HG02884 (cell line): Measurements from ENCODE around the gene PLB1.
"Not testable (repeated sequence)": the region's sequence is repeated elsewhere in the genome, so short reads cannot be mapped to it uniquely, and the experiment has no call there.

Experiments
- ATAC-seq: cut with Tn5 transposase; IDR thresholded peaks from one replicate; pipeline ENCODE4 v1.9.1; 2021; ENCODE audit warnings: mild to moderate bottlenecking, moderate library complexity; ENCODE audit not compliant: unreplicated experiment

The PLB1 gene

DNA sequence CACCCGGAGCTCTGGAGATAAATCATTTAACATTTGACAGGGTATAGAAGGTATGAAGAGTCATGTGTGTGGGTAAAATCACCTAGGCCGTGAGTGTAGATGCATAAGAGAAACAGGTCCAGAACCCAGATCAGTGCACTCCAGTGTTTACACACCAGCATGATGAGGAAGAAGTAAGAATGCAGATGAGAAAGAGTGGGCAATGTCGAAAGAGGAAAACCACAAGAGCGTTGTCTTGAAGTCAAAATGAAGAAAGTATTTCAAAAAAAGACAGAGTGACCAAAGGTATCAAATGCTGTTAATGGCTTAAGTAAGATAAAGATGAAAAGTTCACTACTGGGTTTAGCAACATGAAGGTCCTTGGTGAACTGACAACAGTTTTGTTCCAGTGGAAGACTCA is 32.0 kb upstream of the PLB1 start:
- ATAC-seq = no peak

DNA sequence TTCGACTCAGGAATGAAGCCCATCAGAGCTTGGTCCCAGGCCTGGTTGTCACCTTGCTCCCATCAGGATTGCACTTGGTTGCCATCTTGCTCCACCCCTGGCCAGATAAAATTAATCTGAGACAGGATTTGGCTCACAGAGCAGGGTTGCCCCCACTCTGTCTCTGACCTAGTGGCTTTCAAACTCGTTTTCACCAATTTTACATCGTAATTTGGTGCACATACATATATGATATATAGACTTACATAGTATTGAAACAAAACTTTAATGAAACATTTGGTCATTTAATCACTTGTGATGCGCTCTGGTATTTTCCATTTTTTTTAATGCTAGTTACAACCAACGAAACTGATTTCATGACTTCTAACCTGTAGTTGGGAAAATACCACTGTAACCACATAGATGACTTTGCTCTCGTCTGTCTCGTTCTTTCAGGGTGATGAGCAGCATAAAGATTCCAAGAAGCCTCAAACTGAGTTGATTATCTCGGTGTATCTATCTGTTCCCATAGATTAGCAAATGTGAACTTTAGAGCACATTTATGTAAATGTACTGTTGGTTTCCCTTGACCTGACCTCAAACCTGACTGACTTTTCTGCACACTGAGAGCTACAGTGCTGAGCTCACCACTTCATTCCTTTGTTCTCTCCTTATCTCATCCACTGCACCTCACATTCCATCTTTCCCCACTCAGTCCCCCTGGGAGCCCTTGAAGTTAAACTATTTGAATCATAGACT is 30.5 kb upstream of the PLB1 start:
- no peak for ATAC-seq

- ATAC-seq = no peak
These were observed 26.6 kb upstream of the PLB1 start for GRCh38 chr2:28469304-28469703.

- ATAC-seq = no peak
These were observed 25.8 kb upstream of the PLB1 start for GRCh38 chr2:28469947-28470535.

GRCh38 chr2:28470759-28471158 is 25.1 kb upstream of the PLB1 start:
- ATAC-seq = no peak

- ATAC-seq = no peak
These were observed 24.6 kb upstream of the PLB1 start for GRCh38 chr2:28471214-28471613.

- no peak for ATAC-seq
These were observed 24.1 kb upstream of the PLB1 start for GRCh38 chr2:28471701-28472236.

DNA sequence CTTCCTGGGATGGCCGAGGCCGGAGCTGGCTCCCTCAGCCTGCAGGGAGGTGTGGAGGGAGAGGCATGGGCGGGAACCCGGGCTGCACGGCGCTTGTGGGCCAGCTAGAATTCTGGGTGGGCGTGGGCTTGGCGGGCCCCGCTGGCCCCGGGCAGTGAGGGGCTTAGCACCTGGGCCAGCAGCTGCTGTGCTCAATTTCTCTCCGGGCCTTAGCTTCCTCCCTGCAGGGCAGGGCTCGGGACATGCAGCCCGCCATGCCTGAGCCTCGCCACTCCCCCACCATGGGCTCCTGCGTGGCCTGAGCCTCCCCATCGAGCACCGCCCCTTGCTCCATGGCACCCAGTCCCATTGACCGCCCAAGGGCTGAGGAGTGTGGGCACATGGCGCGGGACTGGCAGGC is 23.2 kb upstream of the PLB1 start:
- ATAC-seq = not testable (repeated sequence)

GRCh38 chr2:28475088-28475595 is 20.7 kb upstream of the PLB1 start:
- no peak for ATAC-seq

GRCh38 chr2:28477087-28477486 is 18.8 kb upstream of the PLB1 start:
- no peak for ATAC-seq

- no peak for ATAC-seq
These were observed 18.2 kb upstream of the PLB1 start for GRCh38 chr2:28477645-28478044.

- no peak for ATAC-seq
These were observed 15.3 kb upstream of the PLB1 start for GRCh38 chr2:28480403-28481049.

DNA sequence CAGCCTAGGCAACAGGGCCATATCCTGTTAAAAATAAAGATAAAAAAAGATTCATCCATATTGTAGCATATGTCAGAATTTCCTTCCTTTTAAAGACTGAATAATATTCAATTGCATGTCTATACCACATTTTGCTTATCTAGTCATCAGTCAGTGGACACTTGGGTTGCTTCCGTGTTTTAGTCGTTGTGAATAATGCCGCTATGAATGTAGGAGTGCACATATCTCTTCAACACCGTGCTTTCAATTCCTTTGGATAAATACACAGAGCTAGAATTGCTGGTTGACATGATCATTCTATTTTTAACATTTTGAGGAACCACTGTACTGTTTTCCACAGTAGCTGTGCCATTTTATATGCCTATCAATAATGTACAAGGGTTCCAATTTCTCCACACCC is 14.0 kb upstream of the PLB1 start:
- no peak for ATAC-seq

GRCh38 chr2:28484835-28485234 is 11.0 kb upstream of the PLB1 start:
- no peak for ATAC-seq

DNA sequence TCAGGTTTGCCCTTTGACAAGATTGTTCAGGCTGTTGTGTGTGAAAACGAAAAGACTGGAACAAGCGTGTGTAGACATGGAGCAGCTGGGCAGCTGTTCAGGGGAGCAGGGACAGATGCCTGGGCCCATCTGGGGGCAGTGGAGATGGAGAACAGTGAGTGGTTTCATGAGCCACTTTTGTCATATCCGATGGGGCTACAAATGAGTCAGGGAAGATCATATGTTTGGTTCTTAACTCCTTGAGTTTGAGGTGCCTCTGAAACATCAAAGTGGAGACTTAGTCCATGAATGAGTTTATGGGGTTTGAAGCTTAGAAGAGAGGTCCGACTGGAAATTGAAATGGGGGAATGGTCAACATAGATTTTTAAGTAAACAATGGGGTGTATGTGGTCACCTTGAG is 9.3 kb upstream of the PLB1 start:
- ATAC-seq = no peak

DNA sequence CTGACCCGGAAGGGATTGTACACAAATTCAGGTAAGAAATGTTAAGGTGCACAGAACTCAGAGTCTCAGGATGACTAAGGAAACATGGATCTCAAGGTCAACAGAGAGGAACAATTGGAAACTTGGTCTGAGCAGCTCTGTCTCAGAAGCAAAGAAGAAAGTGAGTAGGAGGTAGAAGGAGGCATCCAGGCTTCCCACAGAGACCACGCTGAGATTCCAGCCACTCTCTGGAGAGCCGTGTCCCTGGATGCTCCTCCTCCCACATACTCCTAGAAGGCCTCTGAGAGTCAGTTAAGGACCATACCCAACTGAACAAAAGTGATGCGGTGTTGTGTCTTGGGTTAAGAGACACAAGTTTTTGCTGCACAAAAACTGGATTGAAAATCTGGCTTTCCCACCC is 8.6 kb upstream of the PLB1 start:
- no peak for ATAC-seq

GRCh38 chr2:28488083-28488830 is 7.6 kb upstream of the PLB1 start:
- no peak for ATAC-seq

DNA sequence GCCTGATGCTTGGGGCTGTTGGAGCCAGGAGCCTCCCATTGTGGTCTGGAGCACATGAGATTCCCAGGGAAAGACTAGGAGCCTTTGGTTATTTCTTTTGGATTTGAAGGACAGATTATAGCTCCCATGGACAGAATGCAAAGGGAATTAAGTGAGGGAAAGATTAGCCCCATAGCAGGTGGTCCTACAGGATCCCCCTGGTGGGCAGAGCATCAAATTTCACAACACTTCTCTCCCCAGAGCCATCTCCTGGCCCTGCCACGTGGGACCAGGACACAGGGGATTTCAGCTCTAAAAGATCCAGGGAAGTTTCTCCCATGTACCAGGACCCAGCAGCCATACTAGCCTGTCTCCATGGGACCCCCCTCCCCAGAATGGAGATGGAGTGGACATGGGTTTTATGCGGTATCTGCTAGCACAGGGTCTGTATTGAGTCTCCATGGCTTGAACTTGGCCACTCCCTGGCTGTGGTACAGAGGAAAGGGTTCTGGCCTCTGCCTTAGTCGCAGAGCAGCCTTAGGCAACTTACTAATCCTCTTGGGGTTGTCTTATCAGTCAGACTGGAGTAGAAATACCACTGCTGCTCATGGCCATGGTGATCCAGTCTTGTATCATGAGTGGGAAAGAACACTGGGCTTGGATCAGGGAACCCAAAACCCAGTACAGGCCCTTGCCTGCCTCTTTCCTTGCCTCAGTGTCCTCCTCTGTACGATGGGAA is 6.8 kb upstream of the PLB1 start:
- ATAC-seq = no peak

- no peak for ATAC-seq
These were observed 5.3 kb upstream of the PLB1 start for GRCh38 chr2:28490558-28490957.

DNA sequence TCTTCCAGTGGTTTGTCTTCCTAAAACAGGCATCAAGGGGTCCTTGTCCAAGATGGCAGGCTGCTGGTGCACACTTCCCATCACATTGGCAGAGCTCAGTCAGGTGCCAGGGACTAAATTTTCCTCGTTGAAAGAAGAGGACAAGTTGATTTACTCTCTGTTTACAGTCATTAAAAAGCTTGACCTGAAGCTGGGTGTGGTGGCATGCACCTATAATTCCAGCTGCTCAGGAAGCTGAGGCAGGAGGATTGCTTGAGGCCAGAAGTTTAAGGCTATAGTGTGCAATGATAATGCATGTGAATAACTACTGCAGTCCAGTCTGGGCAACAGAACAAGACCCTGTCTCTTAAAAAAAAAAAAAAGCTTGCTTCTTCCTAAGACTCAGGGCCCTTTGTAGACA is 3.6 kb upstream of the PLB1 start:
- no peak for ATAC-seq

GRCh38 chr2:28493636-28494035 is 2.2 kb upstream of the PLB1 start:
- no peak for ATAC-seq
